K562 (cell line): ENCODE data around the gene ENPP5. TPM values are rescaled to one million over a fixed set of nuclear protein-coding genes. Genes with fewer than 3 reads are reported as not detected.

Source experiments
- ATAC-seq: fragments of 200-7000 bp; cut with Tn5 transposase; 3 replicates; pipeline ENCODE4 v1.9.1; 2020; ENCODE audit warnings: moderate library complexity
- BruUV-seq: library from RNA; stranded (reverse); fragments of 400-500 nt; replicated peaks from 2 replicates; lab custom pipeline; 2021; lab: Mats Ljungman, UMichigan
- CTCF ChIA-PET: fragments of 300-600 bp; formaldehyde crosslinking; extraction: SDS; loops from one replicate; lab custom pipeline; 2021; ENCODE audit warnings: low intra/inter-chr PET ratio; lab: Yijun Ruan, JAX
- POLR2A ChIA-PET: fragments of 300-600, 350-650 bp; sonication (Branson Sonifier 250); formaldehyde crosslinking; extraction: SDS; loops from one replicate; lab custom pipeline; 2021; ENCODE audit warnings: antibody characterized with exemption, inconsistent platforms; lab: Yijun Ruan, JAX
- DNase-seq, 4 experiments: peaks; one replicate each; pipeline versions ENCODE4 v3.0.0 to v3.0.0-alpha.2; 2011 to 2018; ENCODE audit warnings: low spot score in 3 of 4, mixed read lengths in 3 of 4; ENCODE audit errors: extremely low read depth in 1 of 4
- FAIRE-seq: peaks from 2 replicates; lab custom pipeline; 2011; peaks lifted over from hg19 to GRCh38; lab: Jason Lieb, UNC
- H2AFZ ChIP-seq: 2 replicates; pipeline ENCODE4 v1.6.0; 2011; ENCODE audit warnings: low read depth, low read length, control low read depth, inconsistent platforms
- H3K27ac ChIP-seq: fragments of 200-600 bp; 3 replicates; pipeline ENCODE4 v1.8.0; 2011; ENCODE audit warnings: low read depth, mild to moderate bottlenecking, control low read depth, inconsistent platforms, low read length, moderate library complexity, mixed read lengths; ENCODE audit errors: extremely low read depth
- H3K27me3 ChIP-seq, 2 experiments: fragments of 300-600 bp in 1 of 2; 2 replicates in 1 of 2; 3 replicates in 1 of 2; pipeline versions ENCODE4 v1.6.0 to v1.8.0; 2011; ENCODE audit warnings: inconsistent platforms in 2 of 2, low read length in 2 of 2, mild to moderate bottlenecking in 1 of 2, mixed read lengths in 1 of 2, moderate library complexity in 1 of 2; ENCODE audit not compliant: control insufficient read depth in 2 of 2, insufficient read depth in 2 of 2
- H3K36me3 ChIP-seq: fragments of 300-600 bp; 3 replicates; pipeline ENCODE4 v1.8.0; 2011; ENCODE audit warnings: mild to moderate bottlenecking, low read length, inconsistent platforms; ENCODE audit not compliant: control insufficient read depth, insufficient read depth
- H3K4me1 ChIP-seq, 2 experiments: fragments of 200-600 bp in 1 of 2; replicated peaks in 1 of 2; 2 replicates in 1 of 2; 3 replicates in 1 of 2; pipeline versions ENCODE4 v1.5.1 to v1.8.0; 2011; ENCODE audit warnings: inconsistent platforms in 2 of 2, low read length in 2 of 2, mild to moderate bottlenecking in 1 of 2, mixed read lengths in 1 of 2, moderate library complexity in 1 of 2; ENCODE audit not compliant: control insufficient read depth in 2 of 2, insufficient read depth in 2 of 2
- H3K4me2 ChIP-seq: 2 replicates; pipeline ENCODE4 v1.6.1; 2011; ENCODE audit warnings: low read length, control low read depth, inconsistent platforms, mixed read lengths; ENCODE audit not compliant: insufficient read depth
- H3K4me3 ChIP-seq: fragments of 200-600 bp; sonication (generic), shearing (Covaris generic); 2 replicates; pipeline ENCODE4 v1.5.1; 2016; ENCODE audit warnings: control low read depth, inconsistent platforms
- H3K79me2 ChIP-seq: fragments of 200-600 bp; 3 replicates; pipeline ENCODE4 v1.8.0; 2011; ENCODE audit warnings: low read length, inconsistent platforms; ENCODE audit not compliant: control insufficient read depth, insufficient read depth
- H3K9ac ChIP-seq, 2 experiments: 2 replicates each; pipeline versions ENCODE4 v1.6.0 to v1.6.1; 2011; ENCODE audit warnings: low read depth in 2 of 2, low read length in 2 of 2, control low read depth in 1 of 2, inconsistent platforms in 1 of 2, mild to moderate bottlenecking in 1 of 2, mixed read lengths in 1 of 2; ENCODE audit not compliant: insufficient read depth in 1 of 2
- H3K9me1 ChIP-seq: one replicate; pipeline ENCODE4 v1.6.0; 2011; ENCODE audit warnings: inconsistent platforms, mild to moderate bottlenecking, low read length, moderate library complexity; ENCODE audit not compliant: control insufficient read depth, insufficient read depth
- H3K9me3 ChIP-seq: replicated peaks from 2 replicates; pipeline ENCODE4 v1.5.1; 2011; ENCODE audit warnings: low read depth, low read length, inconsistent platforms; ENCODE audit not compliant: control insufficient read depth, insufficient read depth
- H4K20me1 ChIP-seq: replicated peaks from 2 replicates; pipeline ENCODE4 v1.6.1; 2011; ENCODE audit warnings: low read length, inconsistent platforms, mixed read lengths; ENCODE audit not compliant: control insufficient read depth, insufficient read depth
- EWSR1 ChIP-seq: fragments of 450-650 bp; IDR thresholded peaks from 2 replicates; pipeline ENCODE4 v1.6.1; 2018; ENCODE audit warnings: borderline replicate concordance, mild to moderate bottlenecking, low read depth, moderate library complexity; ENCODE audit not compliant: partially characterized antibody
- GABPB2 ChIP-seq: fragments of 250-450 bp; sonication (Bioruptor Pico); conservative IDR thresholded peaks from 2 replicates; pipeline ENCODE4 v1.5.1; 2021; ENCODE audit warnings: mild to moderate bottlenecking
- HCFC1 ChIP-seq: IDR thresholded peaks from 2 replicates; pipeline ENCODE4 v1.6.1; 2012; ENCODE audit warnings: low read depth, low read length, improper control_type of control experiment
- KDM1A ChIP-seq, 2 experiments: fragments of 450-650 bp; IDR thresholded peaks; 2 replicates each; pipeline ENCODE4 v1.6.1; 2016; ENCODE audit warnings: mild to moderate bottlenecking in 2 of 2
- NR2C2 ChIP-seq, 2 experiments: fragments of 200-800 bp in 1 of 2; sonication (Bioruptor generic) in 1 of 2; sonication (generic) in 1 of 2; formaldehyde crosslinking in 1 of 2; IDR thresholded peaks; 2 replicates each; pipeline versions ENCODE4 v1.6.1 to v1.8.0; 2016 to 2022; ENCODE audit warnings: mild to moderate bottlenecking in 1 of 2, missing compliant biosample characterization in 1 of 2, missing genetic modification characterization in 1 of 2, missing genetic modification reagents in 1 of 2
- SMARCA4 ChIP-seq: fragments of 450-650 bp; IDR thresholded peaks from 2 replicates; pipeline ENCODE4 v1.6.1; 2016
- TARDBP ChIP-seq: fragments of 450-650 bp; IDR thresholded peaks from 2 replicates; pipeline ENCODE4 v1.6.1; 2016
- TBP ChIP-seq: optimal IDR thresholded peaks from 2 replicates; pipeline ENCODE3; 2011; ENCODE audit warnings: low read depth, low read length, improper control_type of control experiment
- ZNF146 ChIP-seq: IDR thresholded peaks from one replicate; pipeline ENCODE4 v1.6.1; 2018; ENCODE audit warnings: missing compliant biosample characterization; ENCODE audit not compliant: unreplicated experiment
- ZNF445 ChIP-seq: fragments of 250-450 bp; sonication (Bioruptor Pico); IDR thresholded peaks from 2 replicates; pipeline ENCODE4 v1.4.0; 2020; ENCODE audit warnings: low read depth, mild to moderate bottlenecking, moderate library complexity
- WGBS: fragments of 100-300 bp; shearing (Covaris generic); methylation state at CpG from one replicate; pipeline ENCODE4 v1.1.6; 2016; ENCODE audit warnings: low coverage, mixed read lengths; ENCODE audit not compliant: insufficient coverage; ENCODE audit errors: missing lambda C conversion rate; 5-methylcytosine and 5-hydroxymethylcytosine counted together
- in situ Hi-C: fragments of 300-500 bp; cut with MboI; formaldehyde crosslinking; loops from 4 replicates; pipeline ENCODE4 v1.15.0; 2018; ENCODE audit warnings: inconsistent platforms, mixed read lengths
- intact Hi-C: fragments of 100-400 bp; cut with micrococcal nuclease; formaldehyde crosslinking; loops from 2 replicates; pipeline ENCODE4 v1.14.2; 2022
- polyA plus RNA-seq, 8 experiments: library from polyadenylated mRNA; depleted of rRNA in 4 of 8; stranded (reverse) in 5 of 8; unstranded in 3 of 8; fragments of >200 nt; fragmentation: Nextera tagmentation in 2 of 8; fragmentation: Illumina TruSeq in 1 of 8; extraction: Ambion mirVana in 2 of 8; extraction: Trizol in 1 of 8; gene quantifications; 2 replicates each; pipeline versions ENCODE4 v1.2.1 to v1.2.3, GENCODE V29; 2011 to 2014; ENCODE audit warnings: inconsistent platforms in 1 of 8, missing spikeins in 1 of 8
- total RNA-seq, 7 experiments: library from RNA; depleted of rRNA in 6 of 7; stranded (reverse); fragments of >200 nt in 6 of 7; fragmentation: Illumina TruSeq in 2 of 7; extraction: Trizol in 2 of 7; gene quantifications; 2 replicates each; pipeline versions ENCODE4 v1.2.1 to v1.2.3, GENCODE V29; 2011 to 2021; ENCODE audit warnings: low replicate concordance in 1 of 7

ENPP5 gene
- total and polyA plus RNA-seq, 9 of the 15 experiments (the other 6 are each of a cell fraction or from before 2014, with no cell fraction given): not detected

DNA sequence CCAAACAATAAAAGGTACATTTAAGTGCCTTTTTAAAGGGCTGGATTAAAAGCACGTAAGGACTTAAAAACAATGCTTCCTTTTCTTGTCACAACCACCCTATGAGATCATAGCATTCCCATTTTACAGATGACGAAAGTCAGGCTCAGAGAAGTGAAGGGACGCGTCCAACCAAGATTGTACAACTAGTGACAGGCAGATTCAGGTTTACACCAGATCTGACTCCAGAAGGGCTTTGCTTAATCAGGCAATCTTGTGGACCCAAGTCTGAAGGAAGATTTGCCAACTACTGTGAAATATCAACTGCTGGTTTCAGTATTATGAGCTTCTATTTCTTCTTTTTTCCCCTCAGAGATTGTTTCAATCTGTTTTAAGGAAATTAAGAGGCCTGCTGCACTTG is 40.1 kb downstream of the ENPP5 start:
- H3K27me3 ChIP-seq: peaks cover 0 to 7% of the 10 kb centered on the region in 2 experiments; a peak in 2 of 5 replicates
- in situ Hi-C loops (no loop called here), intact Hi-C loops (no loop called here)
- H3K9me1 ChIP-seq: no peaks in the 10 kb centered on the region
- no peak overlapping the region for H3K27ac ChIP-seq
- H3K9me3 ChIP-seq: no peaks in the 10 kb centered on the region
- no peak overlapping the region for H3K9ac ChIP-seq
- no peak overlapping the region for H3K4me2 ChIP-seq
- 0% methylated on average over 4 of the region's 4 CpGs for WGBS
- H3K4me1 ChIP-seq: peaks cover 0 to 4% of the 10 kb centered on the region in 2 experiments; a peak in 1 of 5 replicates
- no peaks in the 10 kb centered on the region for H3K79me2 ChIP-seq
- FAIRE-seq (no peak), ATAC-seq (no peak), DNase-seq (no peak)
- H3K36me3 ChIP-seq: no peaks in the 10 kb centered on the region
- no peak overlapping the region for H2AFZ ChIP-seq
- no TSS peak for BruUV-seq
- H3K4me3 ChIP-seq: no peak overlapping the region
- CTCF ChIA-PET: no interaction called here
- TF ChIP-seq GABPB2 (CRISPR knock-in tag) (no peak), NR2C2 (CRISPR knock-in tag; IDR thresholded peaks at IDR 0.05) (no peak), NR2C2 (tag; IDR thresholded peaks at IDR 0.05) (no peak), ZNF146 (no peak), TBP (no peak), HCFC1 (no peak), ZNF445 (CRISPR knock-in tag) (no peak), SMARCA4 (no peak), KDM1A (IDR thresholded peaks at IDR 0.05) (no peak), EWSR1 (no peak), TARDBP (no peak)
- no peaks in the 10 kb centered on the region for H4K20me1 ChIP-seq
- POLR2A ChIA-PET: no interaction called here
